Stromal cell of bone marrow (primary cell): Measurements from ENCODE around the gene HMX1.

Experiments used
- DNase-seq: peaks from one replicate; pipeline ENCODE4 v3.0.0-alpha.2; 2012; ENCODE audit warnings: low read depth

HMX1 gene

DNA sequence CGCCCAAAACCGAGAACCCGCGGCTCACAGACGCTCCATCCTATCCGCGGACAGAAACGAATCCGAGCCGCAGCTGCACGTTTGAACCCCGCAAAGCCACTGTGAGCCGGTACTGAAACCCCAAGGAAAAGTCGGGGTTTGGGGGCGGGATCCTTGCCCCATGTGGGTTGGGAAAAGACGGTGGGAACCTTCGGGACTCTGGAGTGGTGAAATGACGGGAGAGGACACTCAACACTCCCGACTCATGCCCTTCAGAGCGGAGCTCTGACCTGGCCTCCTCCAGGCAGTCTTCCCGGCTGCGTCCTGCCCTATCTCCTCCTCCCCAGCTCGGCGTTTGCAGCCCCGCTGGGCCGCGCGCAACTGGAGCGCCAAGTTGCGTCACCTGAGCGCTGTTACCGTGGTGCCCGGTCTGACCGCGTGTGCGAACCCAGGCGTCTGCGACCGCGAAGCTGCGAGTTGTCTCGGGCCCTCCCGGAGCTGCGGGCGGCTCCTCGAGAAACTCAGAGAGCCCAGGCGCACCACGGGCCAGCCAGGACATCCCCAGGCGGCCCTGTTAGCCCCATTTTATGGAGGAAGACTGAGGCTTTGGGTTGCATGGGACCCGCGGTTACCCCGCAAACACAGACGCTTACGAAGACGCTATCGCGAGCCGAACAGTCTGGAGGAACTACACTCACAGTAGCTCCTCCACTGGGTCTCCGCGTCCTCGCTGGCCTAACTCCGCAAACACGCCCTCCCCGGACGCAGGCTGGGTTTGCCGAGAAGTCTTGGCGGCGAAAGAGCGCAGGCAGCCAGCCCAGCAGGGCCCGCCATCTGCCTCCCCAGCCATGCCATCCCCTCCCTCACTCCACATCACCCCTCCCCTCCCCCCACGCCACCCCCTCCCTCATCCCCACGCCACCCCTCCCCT lies 20.3 kb upstream of the HMX1 start:
- DNase-seq, result no peak

DNA sequence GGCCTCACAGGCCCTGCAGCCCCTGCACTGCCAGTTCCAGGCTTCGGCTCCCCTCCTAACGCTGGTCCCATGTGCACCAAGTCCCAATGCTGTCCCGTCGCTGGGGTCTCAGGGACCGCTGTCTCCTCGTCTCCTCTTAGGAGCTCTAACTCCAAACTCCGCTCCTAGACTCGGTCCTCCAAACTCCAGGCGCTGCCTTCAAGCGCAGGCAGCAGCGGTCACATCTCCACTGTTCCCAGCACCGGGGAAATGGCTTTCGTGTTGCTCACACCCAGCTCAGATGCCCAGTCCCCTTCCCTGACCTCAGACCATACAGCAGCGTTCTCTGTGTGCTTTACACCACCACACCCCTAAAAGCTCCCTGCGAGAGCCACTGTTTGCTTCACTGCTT lies 19.6 kb upstream of the HMX1 start:
- no peak for DNase-seq

GRCh38 chr4:8888856-8889255 lies 17.2 kb upstream of the HMX1 start:
- no peak for DNase-seq

- DNase-seq, result no peak
These were observed 15.2 kb upstream of the HMX1 start for GRCh38 chr4:8886612-8887406.

GRCh38 chr4:8882239-8882638 lies 10.6 kb upstream of the HMX1 start:
- no peak for DNase-seq

- DNase-seq, result no peak
These were observed 9.2 kb upstream of the HMX1 start for GRCh38 chr4:8880851-8881250.

- no peak for DNase-seq
These were observed 7.9 kb upstream of the HMX1 start for GRCh38 chr4:8879574-8879973.

GRCh38 chr4:8878421-8878820 lies 6.8 kb upstream of the HMX1 start:
- DNase-seq, result no peak

GRCh38 chr4:8877780-8878040 lies 6.1 kb upstream of the HMX1 start:
- no peak for DNase-seq

DNA sequence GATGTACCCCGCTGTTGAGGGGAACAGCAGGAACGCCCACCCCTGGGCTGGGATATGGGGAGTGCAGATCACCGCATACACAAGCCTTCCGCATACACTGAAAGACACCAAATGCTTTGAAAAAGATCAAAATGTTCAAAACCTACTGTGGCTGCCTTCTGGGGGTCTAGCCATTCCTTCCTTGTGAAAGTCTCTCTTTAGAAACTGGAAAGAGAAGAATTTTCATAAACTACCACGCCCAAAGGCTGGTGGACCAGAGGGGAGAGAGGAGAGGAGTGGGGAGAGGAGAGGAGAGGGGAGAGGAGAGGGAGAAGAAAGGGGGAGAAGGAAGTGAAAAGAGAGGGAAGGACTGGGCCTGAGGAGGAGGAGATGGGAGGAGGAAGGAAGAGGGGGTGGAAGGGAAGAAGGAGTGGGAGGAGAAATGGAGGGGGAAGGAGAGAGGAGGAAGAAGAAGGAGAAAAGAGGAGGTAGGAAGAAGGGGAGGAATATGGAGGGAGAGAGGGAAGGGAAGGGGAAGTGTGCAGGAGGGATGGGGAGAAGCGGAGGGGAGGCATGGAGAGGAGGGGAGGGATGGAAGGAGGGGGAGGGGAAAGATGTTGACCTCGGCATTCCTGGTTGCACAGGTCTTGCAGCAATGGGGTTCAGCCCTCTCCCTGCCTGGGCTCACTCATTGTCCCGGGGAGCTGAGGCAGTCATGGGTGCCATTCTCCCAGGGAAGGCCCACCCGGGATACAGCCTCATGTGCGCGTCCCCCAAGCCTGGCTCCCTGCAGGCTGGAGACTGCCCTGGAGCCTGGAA lies 5.5 kb upstream of the HMX1 start:
- no peak for DNase-seq

DNA sequence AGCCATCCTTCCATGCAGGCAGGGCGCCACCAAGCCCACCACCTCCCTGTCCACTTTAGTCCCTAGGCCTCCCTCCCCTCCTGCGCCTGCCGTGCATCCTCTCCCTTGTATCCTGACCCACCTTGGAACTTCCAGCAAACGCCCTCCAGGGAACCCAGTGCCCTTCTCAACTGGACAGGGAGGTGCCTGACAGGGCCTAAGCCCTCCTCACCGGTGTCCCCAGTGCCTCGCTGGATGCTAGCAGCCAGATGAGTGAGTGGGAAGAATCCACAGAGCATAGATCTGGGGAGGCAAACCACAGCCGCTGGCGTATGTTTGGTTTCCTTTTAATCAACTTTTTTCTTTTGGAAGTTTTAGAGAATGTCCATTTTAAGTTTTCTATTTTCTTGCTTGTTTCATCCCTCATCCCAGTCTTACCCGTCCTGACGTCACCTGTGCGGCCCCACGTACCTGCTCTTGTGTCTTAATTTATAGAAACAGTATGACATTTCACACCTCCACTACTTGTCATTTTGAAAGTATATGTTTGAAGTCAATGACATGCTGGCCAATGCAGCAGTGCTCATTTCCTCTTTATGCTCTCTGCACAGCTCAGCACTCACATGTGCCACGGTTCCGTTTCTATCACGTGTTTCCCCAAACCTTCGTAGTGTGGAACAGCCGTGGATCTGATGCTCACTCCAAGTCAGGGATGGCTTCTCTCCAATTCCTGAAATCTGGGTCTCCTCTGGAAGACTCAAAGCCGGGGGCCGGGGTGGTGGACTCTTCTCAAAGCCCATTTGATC lies 3.4 kb upstream of the HMX1 start:
- DNase-seq, result no peak

GRCh38 chr4:8874003-8874895 lies 2.6 kb upstream of the HMX1 start:
- no peak for DNase-seq

DNA sequence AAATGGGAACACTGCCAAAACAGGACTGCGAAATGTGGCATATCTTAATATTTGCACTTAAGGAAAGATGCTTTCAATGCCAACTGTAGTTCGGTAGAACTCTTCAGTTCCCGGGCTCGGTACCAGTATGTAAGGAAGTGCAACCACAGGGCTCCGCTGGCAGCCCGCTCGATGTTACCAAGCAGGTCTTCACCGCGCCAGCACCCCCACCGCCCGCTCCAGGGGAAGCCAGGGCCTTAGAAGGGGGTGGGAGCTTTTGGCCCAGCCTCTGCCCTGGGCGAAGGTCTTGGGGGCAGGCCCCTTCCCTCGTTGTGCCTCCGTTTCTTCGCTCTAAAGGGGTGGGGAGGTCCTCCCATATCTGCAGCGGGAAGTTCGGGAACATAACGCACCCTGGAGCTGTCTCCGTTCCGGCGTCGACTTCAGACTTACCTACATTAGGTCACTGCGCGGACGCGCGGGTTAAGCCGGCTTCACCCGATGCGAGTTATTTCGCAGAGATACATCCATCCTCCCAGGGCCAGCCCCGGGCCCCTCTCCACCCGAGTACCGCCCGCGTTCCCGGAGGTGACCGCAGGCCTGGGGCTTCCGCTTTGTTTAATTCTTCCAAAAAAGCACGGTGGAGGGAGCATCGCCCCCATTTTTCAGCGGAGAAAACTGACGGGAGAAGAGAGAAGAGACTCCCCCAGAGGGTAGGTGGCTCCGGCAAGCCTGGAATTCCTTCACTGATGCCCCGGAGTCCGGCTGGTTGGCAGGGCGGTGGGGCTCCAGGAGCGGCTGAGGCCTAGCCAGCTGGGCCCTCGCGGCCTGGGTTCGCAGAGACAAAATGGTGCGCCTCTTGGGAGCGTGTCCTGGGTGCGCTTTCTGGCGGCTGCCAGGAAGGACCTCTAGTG lies 1.0 kb upstream of the HMX1 start:
- DNase-seq, result no peak

DNA sequence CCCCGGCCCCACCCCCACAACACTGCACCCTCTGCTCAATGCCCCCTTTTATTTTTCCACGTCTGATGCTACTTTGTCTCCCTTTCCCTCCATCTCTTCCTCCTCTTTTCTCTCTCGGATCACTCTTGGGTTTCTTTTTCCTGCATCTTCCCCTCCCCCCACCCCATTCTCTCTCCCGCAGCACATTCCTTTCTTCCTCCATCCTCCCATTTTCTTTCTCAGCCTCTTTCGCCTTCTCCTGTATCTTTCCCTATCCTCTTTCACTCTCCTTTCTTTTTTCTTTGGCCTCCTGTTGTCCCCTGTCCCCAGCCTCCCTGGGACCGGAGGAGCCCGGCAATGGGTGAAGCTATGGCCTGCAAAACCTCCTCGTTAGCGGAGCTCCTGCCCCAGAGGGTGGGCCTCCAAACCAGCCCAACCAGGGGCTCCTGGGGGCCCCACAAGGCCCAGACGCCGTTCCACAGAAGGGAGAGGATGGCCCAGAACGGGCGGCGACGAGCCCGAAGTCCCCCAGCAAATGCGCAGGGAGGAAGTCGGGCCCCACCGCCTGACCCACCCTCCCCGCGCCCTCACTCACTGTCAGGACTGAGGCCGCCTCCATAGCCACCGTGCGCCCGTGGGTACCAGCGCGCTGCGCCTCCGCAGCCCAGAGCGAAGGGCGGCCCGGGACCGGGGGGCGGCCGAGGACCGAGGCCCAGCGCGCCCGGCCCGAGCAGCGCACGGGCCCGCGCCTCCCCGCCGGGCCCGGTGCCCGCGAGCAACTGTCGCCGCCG lies 807 bp downstream of the HMX1 start:
- DNase-seq, result no peak

- no peak for DNase-seq
These were observed 1.6 kb downstream of the HMX1 start for GRCh38 chr4:8869898-8870646.

DNA sequence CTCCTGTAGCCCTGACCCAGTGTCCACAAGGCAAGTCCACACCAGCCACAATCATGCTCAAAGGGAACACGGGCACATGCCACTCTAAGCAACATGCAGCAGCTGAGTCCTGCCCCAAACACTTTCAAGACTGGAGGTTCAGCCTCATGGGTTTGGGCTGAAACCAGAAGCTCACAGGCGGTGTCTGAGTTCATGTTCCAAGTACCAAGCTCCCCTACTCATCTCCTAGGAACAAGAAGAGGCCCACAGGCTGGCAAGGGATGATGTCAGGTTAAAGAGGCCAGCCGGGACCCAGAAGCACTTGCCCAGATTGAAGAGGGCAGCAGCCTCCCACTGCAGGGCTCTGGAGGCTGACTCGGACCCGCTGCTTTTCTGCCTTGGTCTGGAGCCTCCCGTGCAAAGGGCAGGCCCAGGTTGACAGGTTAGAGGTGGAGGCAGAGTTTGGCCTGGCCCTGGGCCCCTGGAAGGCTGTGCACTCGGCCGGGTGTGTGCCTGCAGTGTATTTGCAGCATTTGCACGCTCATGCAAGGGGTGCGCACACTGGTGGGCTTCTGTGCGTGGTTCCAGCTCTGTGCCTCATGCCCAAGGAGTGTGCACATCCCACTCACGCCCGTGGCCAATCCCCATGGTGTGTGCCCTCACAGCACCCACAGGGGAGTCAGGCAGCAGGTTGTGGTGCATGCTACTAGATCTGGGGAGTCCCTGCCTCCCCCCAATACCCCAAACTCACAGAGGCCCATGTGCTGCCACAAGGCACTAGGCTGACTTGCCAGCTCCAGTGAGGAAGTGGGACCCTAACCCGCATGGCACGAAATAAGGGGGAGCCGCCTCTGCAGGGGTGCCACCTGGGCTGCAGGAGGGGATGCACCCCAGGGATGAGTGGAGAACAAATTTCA lies 2.4 kb downstream of the HMX1 start:
- DNase-seq, result no peak

DNA sequence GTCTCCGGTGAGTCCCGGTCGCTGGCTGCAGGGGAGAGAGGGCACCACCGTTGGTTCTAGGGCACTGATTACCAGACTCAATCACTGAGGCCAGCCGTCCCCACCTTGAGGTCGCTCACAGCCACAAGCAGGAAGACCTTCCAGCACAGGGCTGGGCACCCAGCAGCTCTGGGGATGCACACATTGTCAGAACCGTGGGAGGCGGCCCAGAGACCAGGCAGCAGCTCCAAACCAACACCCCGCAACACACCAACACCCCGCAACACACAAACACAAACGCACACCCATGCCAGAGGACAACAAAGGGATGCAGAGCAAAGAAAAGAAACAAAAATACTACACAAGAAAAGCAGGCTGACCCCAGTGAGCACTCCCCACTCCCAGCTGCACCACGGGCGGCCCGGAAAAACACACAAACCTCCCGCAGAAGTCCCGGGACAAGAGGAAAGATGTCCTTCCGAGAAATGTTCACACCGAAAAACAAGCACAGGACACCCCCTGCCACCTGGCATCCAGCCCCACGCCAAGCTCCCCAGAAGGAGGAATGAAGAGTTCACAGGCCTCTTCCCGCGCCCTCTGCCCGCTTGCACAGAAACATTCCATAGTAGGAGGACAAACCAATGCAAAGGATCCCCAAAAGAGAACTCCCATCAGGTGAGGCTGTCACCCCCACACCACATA lies 3.2 kb downstream of the HMX1 start:
- DNase-seq, result no peak
